GM21723 (cell line): ENCODE measurements around the gene MYLK3.
A peak's percentile ranks its signal among the peaks of the same experiment; 100 is the strongest.

Source experiments
- ATAC-seq: cut with Tn5 transposase; IDR thresholded peaks from one replicate; pipeline ENCODE4 v1.9.1; 2021; ENCODE audit warnings: mild to moderate bottlenecking, moderate library complexity; ENCODE audit not compliant: unreplicated experiment

Gene MYLK3

DNA sequence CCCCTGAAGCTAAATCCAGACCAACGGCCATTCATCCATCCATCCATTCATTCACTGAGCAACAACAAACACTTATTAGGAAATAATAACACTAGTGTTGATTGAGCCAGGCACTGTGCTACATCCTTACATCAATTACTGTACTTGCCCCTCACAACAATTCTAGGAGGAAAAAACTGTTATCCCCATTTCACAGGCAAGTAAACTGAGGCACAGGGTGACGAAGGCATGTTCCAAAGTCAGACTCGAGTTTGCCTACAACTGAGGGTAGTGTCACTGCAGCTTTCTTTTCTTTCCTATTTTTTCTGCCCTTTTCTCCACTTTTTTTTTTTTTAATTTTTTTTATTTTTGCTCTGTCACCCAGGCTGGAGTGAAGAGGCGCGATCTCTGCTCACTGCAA lies 11.2 kb upstream of the MYLK3 start:
- no peak for ATAC-seq

DNA sequence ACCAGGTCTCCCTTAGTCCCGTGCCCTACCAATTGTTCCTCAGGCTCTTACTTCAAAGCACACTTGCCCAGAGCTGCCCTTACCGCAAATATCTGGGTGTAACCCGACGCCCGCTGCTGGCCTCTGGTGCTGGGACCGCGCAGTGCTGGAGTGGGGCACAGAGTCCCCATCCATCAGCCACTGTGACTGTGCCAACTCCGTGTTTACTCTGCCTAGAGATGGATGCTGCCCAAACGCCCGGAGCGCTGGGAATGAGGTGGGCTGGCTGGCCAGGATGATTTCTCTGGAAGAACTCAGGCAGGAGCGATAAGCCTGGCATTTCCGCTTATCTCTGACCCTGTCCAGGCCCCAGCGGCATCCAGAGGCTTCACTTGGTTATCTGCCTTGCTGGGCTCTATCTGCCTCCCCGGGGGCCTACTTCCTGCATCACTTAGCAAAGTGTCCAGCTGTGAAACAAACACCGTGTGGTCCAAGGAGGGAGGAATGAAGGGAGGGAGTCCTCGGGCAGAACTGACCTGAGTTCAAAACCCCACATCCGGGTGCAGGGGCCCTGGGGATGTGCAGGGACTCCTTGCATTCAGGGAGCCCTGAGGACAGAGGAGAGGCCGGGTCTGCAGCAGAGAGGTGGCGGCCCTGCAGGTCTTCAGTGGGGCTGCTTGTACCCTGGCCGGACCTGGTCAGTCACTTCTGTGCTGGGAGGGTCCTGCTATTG lies 9.4 kb upstream of the MYLK3 start:
- no peak for ATAC-seq

DNA sequence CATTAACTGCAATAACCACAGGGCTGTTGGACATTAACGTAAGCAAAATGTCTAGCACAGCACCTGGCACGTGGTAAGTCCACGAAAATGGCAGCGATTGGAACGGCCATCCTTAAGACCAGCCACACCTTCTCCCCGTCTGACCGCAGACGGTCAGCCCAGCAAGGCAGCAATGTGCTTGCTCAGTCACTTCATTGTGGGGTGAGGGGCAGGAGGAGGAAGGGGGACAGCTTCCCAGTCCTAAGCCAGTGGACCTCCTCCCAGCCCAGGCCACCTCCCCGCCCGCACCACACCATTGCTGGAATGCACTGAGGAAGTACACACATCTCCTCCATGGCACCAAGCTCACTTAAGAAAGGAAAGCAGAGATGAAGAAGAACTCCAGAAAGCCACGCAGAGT lies 8.6 kb upstream of the MYLK3 start:
- ATAC-seq = no peak

DNA sequence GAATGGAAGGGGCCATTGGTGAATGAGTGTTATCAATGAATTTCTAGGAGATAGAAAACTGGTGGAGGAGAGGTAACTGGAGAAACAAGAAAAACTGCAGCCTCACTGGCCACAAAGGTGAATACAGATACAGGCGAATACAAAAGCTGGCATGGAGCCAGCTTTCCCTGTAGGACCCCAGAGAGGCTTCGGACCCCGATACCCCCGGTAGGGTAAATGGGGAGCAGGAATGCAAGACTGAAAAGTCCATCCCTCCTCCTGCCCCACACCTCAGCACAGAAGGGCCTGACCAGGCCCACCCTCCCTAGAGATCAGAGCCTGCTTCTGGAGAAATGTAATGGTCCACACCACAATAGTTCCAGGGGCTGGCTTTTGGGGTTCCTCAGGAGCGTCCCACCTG lies 4.9 kb upstream of the MYLK3 start:
- no peak for ATAC-seq

DNA sequence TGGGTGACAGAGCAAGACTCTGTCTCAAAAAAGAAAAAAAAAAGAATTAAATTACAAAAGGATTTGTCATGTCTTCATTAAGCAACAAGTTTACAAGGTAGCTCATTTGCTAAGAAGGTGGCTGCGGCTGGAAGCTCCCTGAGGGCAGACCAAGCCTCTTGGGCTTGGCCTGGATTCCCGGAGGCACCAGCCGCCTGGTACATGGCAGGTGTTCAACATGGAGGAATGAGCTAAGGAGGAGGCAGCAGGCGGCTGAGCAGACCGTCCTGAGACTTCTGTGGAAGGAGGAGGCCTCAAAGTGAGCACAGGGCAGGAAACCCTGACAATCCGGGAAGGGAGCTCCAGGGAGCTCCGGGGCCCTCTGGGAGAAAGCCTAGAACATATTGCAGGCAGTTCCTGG lies 3.2 kb upstream of the MYLK3 start:
- no peak for ATAC-seq

DNA sequence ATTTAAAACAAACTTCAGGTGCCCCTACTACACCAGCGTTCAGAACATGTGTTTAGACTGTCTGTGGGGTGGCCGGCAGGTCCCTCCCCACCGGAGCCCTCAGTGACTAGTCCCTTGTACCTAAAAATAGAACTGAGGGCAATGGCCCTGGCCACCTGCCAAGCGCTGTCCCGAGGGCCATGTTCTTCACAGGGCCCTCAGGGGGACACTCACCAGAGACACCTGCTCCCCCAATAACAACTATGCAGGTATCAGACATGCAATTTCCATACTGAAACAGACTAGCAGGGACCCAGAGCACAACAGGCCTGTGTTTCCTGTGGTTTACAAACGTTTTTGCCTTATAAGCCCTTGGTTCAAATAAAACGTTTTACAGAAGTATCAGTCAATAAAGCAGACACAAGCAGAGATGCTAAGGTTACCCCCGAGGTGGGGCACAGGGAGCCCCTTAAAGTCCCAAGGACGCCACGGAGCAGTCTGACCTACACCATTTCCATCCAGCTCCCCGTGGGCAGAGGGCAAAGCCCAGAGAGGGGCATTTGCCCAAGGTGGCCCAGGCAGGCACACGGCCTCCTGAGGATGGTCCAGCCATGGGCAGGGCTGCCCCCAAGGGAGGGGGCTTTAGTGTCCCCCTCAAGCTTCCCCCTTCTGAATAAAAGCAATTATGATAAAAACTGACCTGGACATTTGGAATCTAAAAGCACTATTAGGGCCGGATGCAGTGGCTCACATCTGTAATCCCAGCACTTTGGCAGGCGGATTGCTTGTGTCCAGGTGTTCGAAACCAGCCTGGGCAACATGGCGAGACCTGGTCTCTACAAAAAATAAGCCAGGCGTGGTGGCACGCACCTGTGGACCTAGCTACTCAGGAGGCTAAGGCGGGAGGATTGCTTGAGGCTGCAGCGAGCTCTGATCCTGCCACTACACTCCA lies 896 bp upstream of the MYLK3 start:
- ATAC-seq = peak; percentile 79

DNA sequence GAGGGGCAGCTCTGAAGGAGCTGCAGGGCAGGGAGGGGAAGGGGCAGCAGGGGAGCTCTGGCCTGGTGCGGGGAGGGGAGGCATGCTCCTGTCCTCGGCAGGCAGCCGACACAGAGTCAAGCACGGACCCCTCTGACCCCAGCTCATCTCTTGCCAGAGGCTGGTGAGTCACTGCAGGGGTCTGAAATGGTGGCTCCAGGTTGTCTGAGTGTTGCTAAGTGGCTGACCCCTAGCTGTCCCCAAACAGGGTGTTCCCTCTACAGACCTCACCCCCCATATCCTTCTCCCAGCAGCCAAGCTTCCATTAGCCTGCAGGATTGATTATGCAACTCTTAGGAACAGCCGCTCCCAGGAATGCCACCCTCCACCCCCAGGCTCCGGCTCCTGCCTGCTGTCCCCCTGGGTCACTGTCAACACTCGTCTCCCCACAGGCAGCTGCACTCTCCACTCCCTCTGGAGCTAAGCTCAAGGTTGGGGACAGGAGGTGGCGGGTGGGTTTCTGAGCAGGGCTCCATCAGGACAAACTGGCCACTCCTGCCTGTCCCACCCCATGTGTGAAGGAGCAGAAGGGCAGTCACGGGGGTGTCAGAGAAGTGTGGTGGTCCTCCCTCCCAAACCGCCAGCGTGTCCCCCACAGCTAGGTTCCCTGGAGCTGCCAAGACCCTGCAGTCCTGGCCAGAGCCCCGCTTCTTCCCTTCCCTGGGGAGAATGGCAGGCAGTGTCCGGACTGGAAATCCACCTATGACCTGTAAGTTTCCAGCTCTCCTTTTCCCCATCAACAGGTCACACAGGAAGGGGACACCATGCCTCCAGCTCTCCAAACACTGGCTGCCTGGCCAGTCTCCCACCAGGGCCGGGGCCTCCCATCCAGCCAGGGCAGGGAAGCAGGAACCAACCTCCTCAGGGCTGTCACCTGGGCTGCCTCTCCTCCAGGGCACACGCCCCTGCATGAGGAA lies 1.0 kb downstream of the MYLK3 start:
- ATAC-seq = no peak

DNA sequence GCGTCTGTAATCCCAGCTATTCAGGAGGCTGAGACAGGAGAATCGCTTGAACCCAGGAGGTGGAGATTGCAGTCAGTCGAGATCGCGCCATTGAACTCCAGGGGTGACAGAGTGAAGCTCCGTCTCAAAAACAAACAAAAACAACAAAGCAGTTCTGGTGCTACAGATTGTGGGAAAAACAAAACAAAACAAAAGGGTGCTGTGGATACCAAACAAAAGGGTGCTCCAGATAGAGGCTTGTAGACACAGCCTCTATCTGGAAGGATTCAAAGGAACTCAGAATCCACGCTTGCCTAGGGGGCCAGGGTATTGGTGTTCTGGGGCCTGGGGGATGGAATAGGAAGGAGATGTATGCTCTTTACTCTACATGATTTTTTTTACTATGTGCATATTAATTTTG lies 2.5 kb downstream of the MYLK3 start:
- no peak for ATAC-seq

DNA sequence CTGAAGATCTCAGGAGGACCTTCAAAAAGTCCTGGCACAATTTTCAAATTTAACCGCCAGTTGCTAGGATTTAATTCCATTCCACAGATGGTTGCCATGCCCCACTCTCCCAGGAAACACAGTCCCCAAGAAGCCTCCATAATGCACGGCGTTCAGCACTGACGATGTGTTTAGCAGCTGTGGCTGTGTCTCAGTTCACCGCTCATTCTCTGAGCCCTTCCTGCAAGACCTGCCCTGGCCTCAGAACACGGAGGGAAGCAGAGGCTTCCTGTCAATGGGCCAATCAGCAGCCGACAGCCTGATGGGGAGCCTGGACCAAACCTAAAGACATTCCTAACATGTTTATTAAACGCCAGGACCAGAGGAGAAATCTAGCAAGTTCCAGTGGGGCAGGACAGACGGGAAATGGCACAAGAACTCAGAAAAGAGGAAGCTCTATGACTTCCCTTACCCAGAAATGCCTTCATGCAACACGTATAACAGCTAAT lies 4.9 kb downstream of the MYLK3 start:
- ATAC-seq = peak; percentile 72

DNA sequence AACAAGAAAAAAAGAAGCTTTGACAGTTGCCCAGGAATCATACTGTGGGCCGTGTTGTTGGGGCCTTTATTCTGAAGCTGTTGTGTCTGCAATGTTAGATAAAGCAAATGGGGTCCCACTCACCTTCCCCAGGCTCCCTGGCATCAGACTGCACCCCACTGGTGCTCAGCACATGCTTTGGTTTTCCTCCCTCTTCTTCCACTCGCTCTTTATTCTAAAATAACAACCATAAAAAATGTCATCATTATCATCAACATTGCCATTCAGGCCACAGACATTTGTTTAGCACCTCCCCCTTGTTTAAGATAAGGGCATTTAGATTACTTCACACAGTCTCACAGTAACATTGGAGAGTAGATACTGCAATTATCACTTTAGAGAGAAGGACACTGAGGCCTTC lies 8.2 kb downstream of the MYLK3 start:
- ATAC-seq = no peak

DNA sequence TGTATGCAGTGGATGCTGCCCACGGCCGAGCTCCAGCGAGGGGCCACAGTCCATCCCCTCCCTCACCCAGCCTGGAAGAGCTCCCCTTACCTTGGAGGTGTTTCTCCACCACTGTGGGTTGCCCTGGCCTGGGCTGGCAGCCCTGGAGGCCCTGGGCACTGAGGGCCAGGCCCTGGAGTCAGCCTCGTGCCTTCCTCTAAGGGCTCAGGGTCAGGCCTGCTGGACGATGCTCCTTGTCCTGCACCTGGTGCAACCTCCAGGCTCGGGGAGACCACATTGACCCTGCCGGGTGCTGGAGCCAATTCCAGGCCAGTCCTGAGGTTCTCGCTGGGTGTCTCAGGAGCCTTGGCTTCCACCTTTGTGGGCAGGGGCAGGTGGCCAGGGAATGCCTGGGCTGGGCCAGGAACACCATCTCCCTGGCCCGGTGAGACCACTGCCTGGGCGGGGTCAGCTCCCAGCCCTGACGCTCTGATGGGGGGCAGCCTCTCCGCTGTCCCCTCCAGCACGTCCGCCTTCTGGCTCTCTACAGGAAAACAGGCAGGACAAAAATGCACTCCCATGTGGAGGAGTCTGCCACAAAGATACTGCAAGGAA lies 10.4 kb downstream of the MYLK3 start:
- no peak for ATAC-seq

DNA sequence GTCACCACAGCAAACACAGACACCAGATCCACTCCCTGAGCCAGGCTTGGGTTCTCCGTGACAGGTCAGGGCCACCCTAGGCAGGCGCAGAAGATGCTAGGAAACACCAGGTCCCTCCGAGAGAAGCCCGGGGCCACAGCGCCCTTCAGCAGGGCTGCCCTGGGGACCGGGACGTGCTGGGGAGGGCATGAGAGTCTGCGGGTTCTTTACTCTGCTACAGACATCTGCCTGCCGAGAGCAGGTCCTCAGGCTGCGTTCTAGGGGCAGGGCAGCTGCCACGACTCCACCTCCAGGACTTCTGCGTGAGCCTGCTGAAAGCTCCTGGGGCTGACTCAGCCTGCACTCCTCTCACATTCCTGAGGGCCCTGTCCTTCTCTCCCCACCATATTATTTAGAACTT lies 11.4 kb downstream of the MYLK3 start:
- ATAC-seq = no peak

DNA sequence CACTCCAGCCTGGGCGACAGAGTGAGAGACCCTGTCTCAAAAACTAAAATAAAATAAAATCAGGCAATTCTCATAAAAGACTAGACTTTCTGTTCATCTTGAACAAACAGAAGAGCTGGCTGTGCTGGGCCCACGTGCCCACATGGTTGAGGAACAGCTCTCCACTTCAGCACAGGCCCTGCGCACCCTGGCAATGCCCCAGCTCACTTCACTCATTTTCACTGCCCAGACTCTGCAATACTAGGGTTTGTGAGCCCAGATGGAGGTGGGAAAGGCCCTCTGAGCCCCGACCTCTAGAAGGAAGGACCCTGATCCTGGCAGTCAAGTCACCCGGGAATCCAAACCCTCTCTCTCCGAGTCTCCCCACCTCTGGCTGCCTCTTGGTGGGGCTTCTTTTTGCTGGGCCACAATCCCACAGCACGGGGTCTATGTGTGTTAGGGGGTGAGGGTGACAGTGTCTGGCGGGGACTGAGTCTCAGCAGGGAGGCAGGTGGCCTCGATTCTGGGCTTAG lies 14.8 kb downstream of the MYLK3 start:
- no peak for ATAC-seq

DNA sequence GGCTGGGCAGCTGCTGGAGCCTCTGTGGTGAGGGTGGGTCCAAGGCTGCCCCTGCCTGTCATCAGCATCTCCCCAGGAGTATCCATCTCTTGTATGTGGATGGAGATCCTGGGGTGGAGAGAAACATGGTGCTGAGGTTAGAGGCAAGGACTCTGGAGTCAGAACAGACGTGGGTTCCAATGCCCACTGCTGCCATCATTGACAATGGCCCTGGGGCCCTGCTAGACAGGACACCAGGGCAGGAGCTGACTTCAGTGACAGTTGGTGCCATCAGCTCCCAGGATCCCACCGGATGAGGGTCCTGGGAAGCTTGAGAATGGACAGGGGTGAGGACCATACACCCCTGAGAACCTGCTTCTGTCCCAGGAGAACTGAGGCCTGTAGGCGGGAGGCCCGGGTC lies 15.6 kb downstream of the MYLK3 start:
- ATAC-seq = no peak

DNA sequence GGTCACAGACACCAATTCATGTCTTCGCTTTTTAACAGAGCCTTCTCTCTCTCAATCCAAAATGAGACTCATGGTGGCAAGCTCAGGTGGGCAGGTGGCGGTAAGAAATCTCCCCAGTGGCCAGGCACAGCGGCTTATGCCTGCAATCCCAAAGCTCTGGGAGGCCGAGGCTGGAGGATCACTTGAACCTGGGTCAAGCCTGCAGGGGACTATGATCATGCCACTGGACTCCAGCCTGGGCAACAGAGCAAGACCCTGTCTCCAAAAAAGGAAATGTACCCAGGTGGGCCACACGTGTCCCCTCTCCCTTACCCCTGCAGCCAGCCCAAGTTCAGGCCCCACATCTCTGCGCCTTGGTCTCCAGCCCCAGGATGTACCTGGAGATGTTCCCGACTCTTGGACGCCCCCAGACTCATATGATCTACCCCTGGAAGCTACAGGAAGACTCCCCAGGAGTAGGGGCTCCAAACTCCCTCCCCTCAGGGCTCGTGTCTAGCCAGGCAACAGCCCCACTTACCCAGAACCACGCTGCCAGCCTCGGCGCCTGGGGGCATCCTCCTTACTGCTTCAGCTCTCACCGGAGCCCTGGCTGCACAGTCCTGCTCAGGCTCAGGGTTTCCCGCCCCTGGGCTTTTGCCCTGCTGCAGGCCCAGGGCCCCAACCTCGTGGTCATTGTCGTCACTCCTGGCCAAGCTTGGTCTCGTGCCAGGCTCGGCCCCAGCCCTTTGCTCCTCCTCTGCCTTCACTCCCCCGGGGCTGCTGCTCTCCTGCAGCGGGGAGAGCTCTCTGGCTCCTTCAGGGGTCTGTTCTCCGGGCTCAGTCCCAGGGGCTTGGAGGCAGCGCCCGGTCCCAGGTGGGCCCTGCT lies 16.2 kb downstream of the MYLK3 start:
- no peak for ATAC-seq

DNA sequence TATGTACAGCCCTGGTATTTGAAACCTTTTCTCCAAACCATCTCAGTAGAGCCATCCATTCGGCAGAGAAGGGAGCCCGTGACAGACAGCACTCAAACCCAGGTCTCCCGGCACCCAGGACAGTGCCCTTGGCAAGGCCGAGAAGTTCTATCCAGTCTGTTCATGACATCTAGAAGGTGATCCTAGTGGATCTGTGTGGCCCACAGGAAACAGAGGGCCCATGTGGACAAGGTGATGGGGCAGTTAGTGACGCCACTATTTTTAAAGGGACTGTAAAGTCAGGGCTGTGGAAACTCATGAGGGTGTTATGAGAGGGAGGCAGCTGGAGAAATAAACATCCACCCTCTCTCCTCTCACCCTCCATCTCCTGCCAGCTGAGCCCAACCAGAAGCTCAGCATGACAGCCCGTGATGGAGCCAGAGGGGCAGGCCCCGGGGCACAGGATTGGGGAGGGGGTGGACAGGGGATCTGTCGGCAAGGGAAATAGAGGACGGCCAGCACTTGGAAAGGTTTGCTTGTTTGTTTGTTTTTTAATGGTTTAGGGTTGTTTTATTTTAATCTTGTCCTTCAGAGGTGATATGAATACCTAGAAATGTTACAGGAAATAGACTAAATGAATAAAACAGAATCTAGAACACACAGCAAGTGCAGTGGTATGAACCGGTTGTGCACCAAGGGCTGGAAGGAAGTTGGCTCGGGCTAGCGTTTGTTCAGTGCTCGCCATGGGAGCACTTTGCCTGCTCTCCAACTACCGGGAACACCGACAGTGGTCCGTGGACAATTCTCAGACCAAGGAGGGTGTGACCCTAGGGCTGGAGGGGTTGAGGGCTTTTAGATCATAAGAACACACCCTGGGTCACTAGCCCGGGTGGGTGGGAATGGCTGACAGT lies 17.1 kb downstream of the MYLK3 start:
- no peak for ATAC-seq

DNA sequence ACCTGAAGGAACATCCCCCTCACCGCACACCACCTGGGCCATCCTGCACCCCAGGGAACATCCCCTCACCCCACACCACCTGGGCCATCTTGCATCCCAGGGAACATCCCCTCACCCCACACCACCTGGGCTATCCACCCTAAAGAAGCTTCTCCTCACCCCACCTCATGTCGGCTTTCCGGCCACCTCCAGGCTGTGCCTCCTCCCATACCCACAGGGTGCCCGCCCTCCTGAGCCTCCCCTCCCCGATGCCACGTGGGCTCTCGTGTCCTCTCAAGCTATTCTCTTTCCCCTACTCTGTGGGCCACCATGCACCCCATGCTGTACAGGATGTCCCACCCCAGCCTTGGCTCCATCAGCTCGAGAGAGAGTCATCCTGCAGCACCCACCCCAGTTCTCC lies 18.0 kb downstream of the MYLK3 start:
- ATAC-seq = no peak

DNA sequence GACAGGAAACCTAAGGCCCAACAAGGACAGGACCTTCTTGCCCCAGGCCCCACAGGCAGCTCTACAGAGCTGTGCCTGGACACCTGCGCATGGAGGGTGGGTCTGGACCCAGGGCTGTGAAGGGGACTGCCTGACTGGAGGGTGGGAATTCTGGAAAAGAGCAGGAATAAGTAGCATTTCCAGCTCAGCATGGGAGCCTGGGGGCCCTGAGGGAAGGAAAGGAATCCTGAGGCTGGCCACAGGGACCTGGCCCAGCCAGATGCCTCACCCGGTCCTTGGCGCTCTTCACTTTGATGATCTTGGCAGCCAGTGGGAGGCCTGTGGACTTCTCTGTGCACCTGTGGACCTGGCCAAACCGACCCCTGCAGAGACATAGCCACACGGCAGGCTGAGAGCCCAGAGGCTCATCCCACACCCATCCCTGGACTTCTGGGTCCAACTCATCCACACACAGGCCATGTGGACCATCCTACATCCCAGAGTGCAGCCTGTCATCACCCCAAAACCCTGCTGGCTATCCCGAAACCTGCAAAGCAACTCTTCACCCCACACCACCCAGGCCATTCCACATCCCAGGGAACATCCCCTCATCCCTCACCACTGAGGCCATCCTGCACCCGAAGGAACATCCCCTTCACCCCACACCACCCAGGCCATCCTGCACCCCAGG lies 18.7 kb downstream of the MYLK3 start:
- no peak for ATAC-seq
